ENCODE measurements around the gene DTNA.
"Not testable (repeated sequence)": the region's sequence is repeated elsewhere in the genome, so short reads cannot be mapped to it uniquely, and the experiment has no call there.

DTNA gene

DNA sequence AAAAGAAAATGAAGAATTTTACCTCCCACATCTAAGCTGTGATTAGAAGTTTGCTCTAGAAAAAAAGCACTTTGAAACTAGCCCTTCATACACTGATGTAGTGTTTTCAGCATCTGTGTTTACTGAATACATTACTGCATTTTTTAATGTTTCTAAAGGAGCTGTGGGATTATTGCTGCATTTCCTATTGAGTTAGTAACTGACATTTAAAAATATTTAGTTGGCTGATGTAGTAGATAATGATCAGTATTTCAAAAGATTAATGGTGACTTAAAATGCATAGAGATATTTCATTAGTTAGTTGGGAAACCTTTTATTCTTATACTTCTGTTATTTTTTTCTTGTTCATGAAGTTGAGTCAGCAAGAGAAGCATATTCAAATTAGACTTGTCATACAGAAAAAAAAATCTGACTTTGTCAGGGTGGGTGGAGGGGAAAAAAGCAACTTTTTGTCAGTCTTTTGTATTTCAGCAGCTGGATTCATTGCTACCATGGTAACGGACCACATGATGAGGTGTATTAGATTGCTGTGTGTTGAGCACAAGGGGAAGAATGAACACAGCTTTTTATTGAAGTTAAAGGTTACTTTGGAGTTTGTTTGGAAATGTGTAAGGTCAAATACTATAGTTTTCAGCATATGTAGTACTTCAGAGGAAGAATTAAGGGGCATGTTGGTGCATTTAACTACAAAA is at the start of gene DTNA:
Gene DTNA (plus strand): TSS at position 549 of the 692 bp plus-strand sequence. CDS start 45,679 bp downstream, outside the sequence.
- DNase-seq, result peak; percentile 84

DNA sequence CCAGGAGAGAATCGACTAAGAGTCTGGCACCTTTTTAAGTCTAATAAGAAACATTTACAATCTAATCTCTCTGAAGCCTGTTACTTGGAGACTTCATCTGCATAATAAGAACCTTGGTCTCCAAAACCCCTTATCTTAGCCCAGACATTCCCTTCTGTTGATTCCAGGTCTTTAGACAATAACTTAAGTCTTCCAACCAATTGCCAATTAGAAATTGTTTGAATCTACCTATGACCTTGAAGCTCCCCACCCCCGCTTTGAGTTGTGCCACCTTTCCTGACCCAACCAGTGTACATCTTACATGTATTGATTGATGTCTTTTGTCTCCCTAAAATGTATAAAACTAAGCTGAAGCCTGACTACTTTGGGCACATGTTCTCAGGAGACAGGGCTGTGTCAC is 49.5 kb upstream of the DTNA start:
- DNase-seq, result no peak

DNA sequence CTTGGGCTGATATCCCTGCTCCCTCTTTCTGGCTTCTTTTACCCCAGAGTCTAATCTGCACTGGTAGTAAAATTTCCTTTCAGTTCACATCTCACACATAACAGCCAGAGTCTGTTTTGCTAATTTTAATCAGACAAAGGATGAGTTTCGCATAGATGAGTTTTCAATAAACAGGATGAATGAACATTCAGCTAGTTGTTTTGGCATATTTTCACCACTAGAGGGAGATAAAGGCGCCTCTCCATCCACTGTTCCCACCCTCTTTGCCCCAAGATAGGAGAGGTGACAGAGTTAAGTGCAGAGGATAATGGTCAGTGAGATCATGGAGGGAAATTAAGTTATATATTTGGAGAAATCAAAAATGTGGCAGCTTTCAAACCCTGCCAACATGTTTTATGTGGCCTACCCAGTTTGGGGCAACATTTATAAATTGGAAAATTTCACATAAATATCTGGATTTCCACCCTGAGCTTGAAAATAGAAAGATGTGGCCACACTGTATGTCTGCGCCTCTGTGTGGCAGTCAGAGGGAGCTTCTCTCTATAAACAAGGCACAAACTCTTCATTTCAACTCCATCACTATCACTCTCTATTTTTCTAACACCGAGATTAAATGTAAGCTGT is 48.5 kb upstream of the DTNA start:
- DNase-seq, result peak; percentile 78

DNA sequence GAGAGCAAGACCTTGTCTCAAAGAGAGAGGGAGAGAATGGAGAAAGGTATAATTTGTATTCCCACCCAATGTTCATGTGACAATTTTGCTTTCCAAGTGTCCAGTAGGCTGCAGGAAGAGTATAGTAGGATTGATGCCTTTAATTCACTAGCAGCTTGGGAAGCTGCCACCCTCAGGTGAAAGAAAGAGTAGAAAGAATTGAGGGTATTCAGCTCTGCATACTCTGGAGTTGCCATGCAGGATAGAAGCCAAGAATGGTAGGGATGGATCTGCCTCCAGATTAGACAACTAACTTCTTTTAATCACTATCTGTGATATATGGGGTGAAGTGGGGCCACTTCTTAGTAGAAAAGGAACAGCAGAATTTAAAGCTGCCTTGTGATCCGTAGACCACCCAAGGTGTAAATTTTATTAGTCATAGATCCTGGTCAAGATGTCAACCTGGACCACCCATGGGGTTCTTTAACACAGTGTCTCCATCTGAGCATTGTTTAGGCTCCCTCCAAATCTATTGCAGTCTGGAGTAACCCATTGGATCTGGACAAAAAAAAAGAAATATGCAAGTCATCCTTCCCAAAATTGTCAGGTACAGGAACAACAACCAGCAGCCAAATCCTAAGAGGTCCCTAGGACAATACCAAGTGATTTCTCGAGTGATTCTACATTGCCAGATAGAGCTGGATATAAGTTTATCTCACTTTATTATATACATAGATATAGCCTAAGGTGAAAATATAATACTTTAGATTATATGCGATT is 33.1 kb upstream of the DTNA start:
- DNase-seq, result no peak

DNA sequence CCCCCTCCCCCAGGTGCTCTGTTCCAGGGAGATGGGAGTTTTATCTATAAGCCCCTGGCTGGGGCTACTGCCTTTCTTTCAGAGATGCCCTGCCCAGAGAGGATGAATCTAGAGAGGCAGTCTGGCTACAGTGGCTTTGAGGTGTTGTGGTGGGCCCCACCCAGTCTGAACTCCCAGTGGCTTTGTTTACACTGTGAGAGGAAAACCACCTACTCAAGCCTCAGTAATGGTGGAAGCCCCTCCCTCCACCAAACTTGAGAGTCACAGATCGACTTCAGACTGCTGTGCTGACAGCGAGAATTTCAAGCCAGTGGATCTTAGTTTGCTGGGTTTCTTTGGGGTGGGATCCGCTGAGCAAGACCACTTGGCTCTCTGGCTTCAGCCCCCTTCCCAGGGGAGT is 20.3 kb upstream of the DTNA start:
- DNase-seq, result not testable (repeated sequence)

DNA sequence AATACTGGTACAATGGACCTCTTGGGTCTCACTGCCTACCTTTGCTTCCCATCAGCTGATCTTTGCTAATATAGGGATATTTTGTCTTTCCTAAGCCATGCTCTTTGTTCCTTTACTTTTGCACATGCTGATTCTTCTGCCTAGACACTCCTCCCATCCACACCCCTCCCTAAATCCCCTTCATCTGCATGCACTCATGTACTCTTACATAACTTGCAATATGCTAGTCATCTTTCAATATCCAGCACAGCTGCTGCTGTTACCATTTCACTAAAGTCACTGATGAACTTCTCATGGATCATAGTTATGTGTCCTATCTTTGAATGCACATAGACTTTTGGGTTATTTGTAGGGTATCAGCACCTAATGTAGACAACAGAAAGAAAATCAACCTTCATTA is 18.5 kb upstream of the DTNA start:
- no peak for DNase-seq

DNA sequence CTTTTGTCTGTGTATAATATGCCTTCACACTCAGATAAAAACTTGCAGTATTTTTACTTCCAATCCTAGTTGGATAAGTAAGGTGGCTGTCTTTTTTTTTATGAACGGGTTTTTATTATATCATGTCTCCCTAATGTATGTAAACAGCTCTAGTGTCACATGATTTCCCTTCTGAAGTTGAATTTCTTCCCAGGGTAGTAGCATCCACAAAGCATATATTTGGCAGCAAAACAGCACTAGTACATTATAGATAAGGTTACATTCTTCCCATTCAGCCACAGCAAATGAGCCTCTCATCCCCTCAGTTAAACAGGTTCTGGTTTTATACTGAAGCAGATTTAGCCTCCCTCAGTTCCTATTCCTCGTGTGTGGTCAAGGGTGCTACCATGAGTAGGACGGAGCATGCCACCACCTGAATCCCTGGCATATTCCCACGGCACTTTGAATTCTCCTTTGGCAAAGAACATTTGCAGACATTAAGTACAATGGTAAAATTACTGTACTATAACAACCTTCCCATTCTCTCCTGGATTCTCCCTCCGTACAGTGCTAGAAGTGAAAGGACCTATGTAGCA is 15.4 kb upstream of the DTNA start:
- DNase-seq, result peak; percentile 76

DNA sequence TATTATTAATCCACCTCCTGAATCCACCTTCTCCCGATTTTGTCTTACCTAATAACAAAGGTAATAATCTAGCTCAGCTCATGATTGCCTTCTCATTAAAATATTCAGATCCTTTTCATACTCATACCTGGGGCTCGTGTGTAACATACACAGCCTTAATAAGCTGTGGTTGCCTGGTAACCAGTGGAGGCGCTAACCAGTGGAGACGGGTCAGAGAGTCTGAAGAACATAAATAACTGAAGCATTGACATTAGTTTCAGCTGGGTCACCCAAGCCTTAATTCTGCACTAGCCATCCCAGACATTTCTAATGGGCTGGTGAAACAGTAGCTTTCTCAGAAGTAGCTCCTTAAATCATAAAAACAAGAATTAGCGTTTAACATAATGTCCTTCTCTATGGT is 14.8 kb upstream of the DTNA start:
- DNase-seq, result peak; percentile 25

DNA sequence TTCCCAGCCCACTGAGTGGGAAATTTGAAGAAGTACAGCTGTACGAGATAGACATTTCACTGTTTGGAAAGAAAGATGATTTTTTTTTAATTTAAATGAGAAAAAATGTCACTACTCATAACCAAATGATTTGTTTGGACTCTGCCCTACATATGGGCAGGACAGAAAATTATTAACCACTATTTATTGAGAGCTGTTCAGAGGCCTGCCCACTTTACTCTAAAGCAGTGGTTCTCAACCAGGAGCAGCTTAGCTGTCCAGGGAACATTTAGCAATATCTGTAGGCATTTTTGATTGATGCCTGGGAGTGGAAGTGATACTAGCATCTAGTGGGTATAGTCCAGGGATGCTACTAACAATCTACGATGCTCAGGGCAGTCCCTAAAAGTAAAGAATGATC is 13.4 kb upstream of the DTNA start:
- DNase-seq, result no peak

DNA sequence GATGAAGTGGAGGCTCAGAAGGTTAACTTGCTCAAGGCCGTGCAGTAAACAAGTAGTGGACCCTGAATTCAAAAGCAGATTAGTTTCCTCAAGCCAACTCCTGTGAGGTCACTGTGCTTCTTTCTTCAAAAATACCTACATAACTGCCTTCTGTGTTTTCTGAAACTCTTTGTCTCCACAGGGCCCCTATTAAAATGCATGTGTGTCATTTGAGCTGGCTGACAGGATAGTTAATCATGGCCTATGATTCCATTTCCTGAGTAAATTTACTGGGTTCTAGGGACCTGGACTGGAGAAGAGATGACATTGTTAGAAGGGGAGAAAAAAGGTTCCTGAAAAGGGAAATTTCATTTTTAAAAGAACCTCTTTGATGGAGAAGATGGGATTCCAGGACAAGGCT is 12.9 kb upstream of the DTNA start:
- no peak for DNase-seq

DNA sequence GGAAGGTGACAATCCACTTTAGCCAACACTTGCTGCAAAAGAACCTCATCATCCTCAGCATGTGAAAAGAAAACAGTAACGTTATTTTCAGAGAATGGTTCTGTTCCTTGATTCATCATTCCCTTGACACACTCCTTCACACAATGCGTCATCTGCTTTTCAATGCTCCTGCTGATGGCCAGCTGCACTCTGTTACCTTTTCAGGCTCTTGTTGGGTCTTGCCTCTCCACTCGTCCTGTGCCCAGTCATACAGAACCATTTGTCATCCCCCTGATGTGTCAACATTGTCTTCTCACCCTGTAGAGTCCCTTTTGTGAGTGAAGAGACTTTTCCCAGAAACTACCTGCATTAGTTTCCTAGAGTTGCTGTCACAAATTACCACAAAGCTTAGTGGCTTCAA is 12.2 kb upstream of the DTNA start:
- no peak for DNase-seq

DNA sequence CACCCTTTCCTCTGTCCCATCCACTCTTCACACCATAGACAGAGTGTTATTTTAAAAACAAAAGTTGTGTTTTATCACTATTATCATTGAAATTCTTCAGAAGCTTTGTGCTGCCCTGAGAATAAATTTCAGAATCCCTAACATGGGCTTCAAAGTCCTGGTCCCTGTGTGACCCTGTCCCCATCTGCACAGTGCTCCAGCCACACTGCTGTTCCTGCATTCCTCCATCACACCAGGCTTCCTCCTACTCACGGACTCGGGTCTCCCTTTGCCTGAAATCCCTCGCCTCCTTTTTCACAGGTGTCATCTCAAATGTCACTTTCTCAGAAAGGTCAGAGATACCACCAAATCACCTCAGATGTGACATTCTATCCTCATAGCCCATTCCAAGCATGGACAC is 8.2 kb upstream of the DTNA start:
- DNase-seq, result no peak

DNA sequence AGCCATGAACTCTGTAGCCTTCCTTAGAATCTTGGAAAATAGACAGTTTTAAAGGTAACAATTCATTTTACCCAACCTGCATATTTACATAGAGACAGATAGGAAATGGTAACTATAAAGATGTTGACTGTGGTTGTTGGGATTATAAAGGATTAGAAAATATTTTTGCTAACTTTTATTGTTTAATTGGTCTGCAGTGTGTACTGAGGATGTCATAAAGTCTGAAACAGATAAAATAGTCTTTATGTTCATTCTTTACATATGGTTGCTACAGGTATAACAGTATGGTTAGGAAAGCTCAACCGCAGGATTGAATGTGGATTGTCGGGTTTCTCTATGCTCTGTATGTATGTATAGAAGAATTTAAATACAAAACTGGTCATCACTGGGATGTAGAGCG is 7.3 kb upstream of the DTNA start:
- no peak for DNase-seq

DNA sequence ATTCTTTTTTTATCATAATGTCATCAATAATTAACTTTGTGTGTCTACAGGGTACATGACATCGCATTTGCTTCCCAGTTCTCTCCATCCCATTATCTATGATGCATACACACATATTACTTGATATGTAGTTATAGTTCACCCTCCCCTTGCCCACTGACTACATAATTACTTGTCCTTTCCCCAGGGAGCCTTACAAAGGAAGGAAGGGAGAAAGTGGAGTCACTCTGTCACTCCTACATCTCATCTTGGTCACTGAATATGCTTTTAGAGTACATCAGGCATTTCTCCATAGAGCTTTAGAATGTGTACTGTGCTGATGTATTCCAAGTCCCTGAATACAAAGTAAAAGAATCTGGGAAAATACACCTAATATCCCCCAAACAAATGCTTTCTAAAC is 6.0 kb upstream of the DTNA start:
- no peak for DNase-seq

DNA sequence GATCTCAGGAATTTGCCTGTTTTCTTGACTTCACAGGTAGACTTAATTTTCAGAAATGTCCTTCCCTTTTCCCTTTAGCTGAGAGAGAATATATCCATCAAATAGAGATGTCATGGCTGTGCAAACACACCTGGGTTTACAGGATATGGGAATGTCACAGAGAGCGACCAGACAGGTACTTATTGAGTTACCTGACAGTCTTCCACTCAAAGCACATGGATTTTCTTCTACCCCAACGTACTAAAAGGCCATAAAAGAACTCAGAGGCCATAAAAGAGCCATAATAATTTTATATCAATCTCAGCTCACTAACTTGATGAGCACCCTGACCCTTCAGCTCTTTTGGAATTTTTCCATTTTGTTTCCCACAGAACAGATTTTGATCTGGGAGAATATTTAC is 5.3 kb upstream of the DTNA start:
- no peak for DNase-seq

DNA sequence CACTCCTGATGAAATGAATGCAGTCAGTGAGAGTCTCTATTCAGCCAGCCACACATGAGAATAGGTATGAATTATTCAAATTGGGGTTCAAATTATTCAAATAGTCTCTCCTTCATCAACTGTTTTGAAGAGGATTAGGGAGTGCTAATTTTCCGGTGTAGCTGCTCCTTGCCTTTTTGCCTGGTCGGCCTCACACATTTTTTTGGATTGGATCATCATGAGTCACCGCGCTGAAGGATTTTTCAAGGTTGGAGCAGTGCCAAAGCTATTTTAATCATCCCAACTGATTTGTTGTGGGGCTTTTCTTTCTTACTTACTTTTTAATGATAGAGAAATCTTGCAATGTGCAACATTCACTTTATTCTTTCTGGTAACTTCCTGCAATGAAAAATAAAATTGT is 2.4 kb upstream of the DTNA start:
- peak; percentile 93 for DNase-seq

DNA sequence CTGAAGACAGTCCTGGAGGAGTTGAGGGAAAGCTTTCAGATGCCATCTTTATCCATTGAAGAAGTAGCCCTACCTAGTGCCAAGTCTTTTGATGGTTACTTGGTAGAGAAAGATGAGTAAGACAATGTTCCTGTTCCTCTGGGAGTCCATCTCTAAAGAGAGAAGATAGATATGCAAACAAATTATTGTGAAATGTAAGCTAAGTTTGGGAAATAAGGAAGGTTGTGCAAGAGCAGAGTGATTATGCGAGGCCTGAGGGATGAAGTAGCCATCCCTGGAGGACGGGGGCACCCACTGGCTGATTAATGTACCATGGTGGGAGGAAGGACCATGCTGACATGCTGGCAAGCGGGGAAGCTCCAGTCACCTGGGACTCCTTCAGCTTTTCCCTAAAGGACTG is 994 bp upstream of the DTNA start:
- no peak for DNase-seq

DNA sequence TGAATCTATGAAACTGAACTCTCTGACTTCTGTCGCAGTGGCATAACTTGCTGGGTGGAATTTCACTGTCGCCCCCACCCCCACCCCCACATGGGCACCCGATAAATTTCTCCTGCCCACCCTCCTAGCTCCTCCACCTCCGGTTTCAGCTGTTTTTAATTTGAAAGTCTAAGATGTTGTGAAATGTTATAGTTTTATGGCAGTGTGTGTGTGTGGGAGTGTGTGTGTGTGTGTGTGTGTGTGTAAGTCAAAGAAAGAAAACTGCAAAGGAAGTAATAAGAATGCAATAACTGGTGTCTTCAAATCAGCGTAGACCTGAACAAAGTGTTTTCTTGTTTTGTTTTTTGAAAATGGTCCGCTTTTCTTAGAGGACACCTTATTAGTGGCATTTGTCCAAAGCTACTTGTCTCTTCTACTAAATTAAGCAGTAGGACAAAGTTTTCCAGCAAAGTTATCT is 388 bp downstream of the DTNA start:
- no peak for DNase-seq

DNA sequence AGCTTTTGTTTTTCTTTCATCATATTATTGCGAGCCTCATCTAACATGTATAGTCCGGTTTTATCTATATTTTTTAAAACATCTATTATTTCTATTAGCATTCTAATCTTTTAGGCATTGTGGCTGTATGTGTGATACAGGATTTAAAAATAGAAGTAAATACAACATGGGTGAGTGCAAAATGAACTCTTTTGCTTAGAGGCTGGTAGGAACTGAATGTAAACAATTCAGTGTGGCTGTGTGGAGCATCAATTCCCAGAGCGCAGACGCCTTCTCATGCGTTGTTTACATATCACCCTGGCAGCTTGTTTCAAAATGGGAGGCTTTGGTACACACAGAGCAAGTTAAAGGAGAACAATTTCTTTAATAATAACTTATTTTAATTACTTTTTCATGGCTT is 836 bp downstream of the DTNA start:
- DNase-seq, result peak; percentile 88

DNA sequence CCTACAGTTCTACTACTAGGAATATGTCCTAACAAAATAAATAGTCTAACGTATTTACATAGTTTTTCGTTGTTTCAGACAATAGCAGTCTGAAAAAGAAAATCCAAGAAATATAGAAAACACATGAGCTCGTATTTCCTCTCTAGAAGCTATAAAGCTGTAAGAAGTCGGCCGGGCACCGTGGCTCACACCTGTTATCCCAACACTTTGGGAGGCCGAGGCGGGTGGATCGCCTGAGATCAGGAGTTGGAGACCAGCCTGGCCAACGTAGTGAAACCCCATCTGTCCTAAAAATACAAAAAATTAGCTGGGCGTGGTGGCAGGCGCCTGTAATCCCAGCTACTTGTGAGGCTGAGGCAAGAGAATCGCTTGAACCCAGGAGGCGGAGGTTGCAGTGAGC is 6.0 kb downstream of the DTNA start:
- DNase-seq, result not testable (repeated sequence)

DNA sequence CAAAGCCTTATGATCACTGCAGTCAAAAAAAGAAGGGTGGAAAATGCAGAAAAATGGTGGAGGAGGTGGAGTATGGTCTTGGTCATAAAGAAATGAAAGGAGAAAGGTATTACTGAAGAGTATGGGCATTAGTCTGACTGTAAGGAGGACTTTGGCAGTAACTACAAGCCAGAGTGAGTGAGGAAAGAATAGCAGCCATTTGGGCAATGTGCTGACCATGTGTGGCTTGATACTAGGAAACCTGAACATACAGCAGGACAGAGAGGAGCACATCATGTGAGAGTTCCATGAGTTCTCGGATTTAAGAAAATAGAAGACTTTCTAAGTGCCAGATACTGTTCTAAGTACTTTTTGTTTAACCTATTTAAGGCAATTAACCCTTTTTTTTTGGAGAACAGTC is 8.5 kb downstream of the DTNA start:
- no peak for DNase-seq

DNA sequence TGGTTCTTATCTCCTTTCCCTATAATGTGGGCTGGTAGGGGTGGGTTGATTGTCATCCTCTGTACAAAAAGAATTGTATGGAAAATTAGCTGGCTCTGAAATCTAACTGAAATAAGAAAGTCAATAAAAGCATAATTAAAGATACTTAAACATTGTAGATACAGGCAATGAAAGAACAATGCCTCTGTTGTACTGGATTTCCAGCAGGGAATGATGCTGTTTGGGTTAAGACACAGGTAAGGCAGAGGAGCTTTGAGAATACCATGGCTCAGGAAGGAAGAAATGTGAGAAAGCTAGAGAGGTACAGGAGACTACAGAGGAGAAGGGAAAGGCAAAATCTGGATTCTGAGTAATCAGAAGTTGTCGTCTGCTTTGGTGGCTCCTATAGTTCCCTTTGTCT is 10.1 kb downstream of the DTNA start:
- no peak for DNase-seq

DNA sequence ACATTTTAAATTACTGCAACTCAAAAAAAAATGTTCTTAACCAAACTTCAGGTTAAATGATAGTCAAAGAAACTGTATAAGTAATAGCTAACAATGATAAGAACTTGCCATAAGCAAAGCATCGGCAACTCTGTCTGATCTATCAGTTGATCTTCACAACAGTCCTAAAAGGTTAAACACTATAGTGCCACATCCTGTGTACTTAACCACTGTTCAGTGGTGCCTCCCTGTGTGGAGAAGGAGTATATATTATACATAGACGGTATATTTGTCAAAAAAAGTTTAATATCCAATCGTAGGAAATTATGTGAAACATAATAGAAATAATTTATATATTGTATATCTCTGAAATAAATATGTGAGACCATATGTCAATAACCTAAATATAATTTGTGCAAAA is 13.0 kb downstream of the DTNA start:
- no peak for DNase-seq

DNA sequence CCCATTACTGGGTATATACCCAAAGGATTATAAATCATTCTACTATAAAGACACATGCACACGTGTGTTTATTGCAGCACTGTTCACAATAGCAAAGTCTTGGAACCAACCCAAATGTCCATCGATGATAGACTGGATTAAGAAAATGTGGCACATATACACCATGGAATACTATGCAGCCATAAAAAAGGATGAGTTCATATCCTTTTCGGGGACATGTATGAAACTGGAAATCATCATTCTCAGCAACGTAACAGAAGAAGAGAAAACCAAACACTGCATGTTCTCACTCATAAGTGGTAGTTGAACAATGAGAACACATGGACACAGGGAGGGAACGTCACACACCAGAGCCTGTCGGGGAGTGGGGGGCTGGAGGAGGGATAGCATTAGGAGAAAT is 15.6 kb downstream of the DTNA start:
- DNase-seq, result not testable (repeated sequence)

Measured in NCI-H1092 treated with DMSO at 0.1 percent for 48 hours (cell line).